Spleen (tissue), 11 donors: ENCODE results near the gene PCDHGB2. TPM values are rescaled to one million over a fixed set of nuclear protein-coding genes. Genes with fewer than 3 reads are reported as not detected.
"Not testable (repeated sequence)": the region's sequence is repeated elsewhere in the genome, so short reads cannot be mapped to it uniquely, and the experiment has no call there.

Source experiments
- DNase-seq: peaks from one replicate; pipeline ENCODE4 v3.0.0-alpha.2; 2020
- H3K27ac ChIP-seq, 8 donors: fragments of 200-600 bp; sonication (generic) in 7 of 8; 1 replicate in 4 of 8; 2 replicates in 4 of 8; pipeline versions ENCODE4 v1.5.0 to v1.8.0; 2016 to 2021; ENCODE audit warnings: inconsistent platforms in 4 of 8, mild to moderate bottlenecking in 4 of 8, moderate library complexity in 1 of 8
- H3K27me3 ChIP-seq, 7 donors: fragments of 200-600 bp; sonication (generic) in 6 of 7; replicated peaks in 1 of 7; 1 replicate in 4 of 7; 2 replicates in 3 of 7; pipeline versions ENCODE4 v1.5.0 to v1.8.0; 2016 to 2021; ENCODE audit warnings: inconsistent platforms in 3 of 7, mild to moderate bottlenecking in 1 of 7
- H3K36me3 ChIP-seq, 6 donors: fragments of 200-600 bp; sonication (generic) in 5 of 6; 1 replicate in 4 of 6; 2 replicates in 2 of 6; pipeline versions ENCODE4 v1.5.0 to v1.8.0; 2016 to 2021; ENCODE audit warnings: inconsistent platforms in 2 of 6
- H3K4me1 ChIP-seq, 6 donors: fragments of 200-600 bp; sonication (generic) in 5 of 6; 1 replicate in 3 of 6; 2 replicates in 3 of 6; pipeline versions ENCODE4 v1.5.0 to v1.8.0; 2016 to 2021; ENCODE audit warnings: inconsistent platforms in 3 of 6
- H3K4me3 ChIP-seq, 8 donors: fragments of 200-600 bp; sonication (generic) in 7 of 8; 1 replicate in 4 of 8; 2 replicates in 4 of 8; pipeline versions ENCODE4 v1.5.0 to v1.8.0; 2016 to 2021; ENCODE audit warnings: inconsistent platforms in 4 of 8, mild to moderate bottlenecking in 4 of 8, moderate library complexity in 2 of 8
- H3K9me3 ChIP-seq, 8 donors: fragments of 200-600 bp; sonication (generic) in 7 of 8; 1 replicate in 4 of 8; 2 replicates in 4 of 8; pipeline versions ENCODE4 v1.5.0 to v1.8.0; 2016 to 2021; ENCODE audit warnings: inconsistent platforms in 4 of 8
- CTCF ChIP-seq, 11 experiments: fragments of 200-600 bp in 7 of 11; fragments of 450-650 bp in 4 of 11; sonication (generic) in 4 of 11; IDR thresholded peaks in 8 of 11; conservative IDR thresholded peaks in 3 of 11; 1 replicate in 7 of 11; 2 replicates in 4 of 11; pipeline versions ENCODE4 v1.4.0 to v1.8.0; 2016 to 2021; ENCODE audit warnings: antibody characterized with exemption in 11 of 11, inconsistent platforms in 4 of 11, mild to moderate bottlenecking in 1 of 11
- POLR2A ChIP-seq, 3 donors: fragments of 450-650 bp; IDR thresholded peaks; one replicate each; pipeline ENCODE4 v1.5.1; 2017; ENCODE audit warnings: antibody characterized with exemption in 3 of 3, mild to moderate bottlenecking in 1 of 3
- POLR2AphosphoS5 ChIP-seq, 3 donors: sonication (generic); formaldehyde crosslinking; IDR thresholded peaks; one replicate each; pipeline ENCODE4 v1.5.1; 2017; ENCODE audit warnings: antibody characterized with exemption in 3 of 3
- WGBS, 5 donors: extraction: QIAGEN DNeasy Blood & Tissue Kit in 3 of 5; methylation state at CpG; one replicate each; pipeline versions ENCODE4 v1.1.5 to v1.1.7; 2013 to 2018; 5-methylcytosine and 5-hydroxymethylcytosine counted together
- intact Hi-C: fragments of 100-400 bp; cut with DNase I; formaldehyde crosslinking; loops from one replicate; pipeline ENCODE4 v1.15.0; 2023; ENCODE audit warnings: low total_unique reads
- polyA plus RNA-seq, 3 donors: library from polyadenylated mRNA; stranded (reverse); fragments of 200-250 nt; gene quantifications; one replicate each; pipeline ENCODE4 v1.2.1, GENCODE V29; 2013
- total RNA-seq, 7 donors: library from RNA; depleted of rRNA in 3 of 7; stranded (reverse); fragments of >200 nt in 3 of 7; fragmentation: NEBNext Ultra II Directional in 4 of 7; extraction: Animal tissue kit (Norgen Biotek cat#: 25700) in 4 of 7; gene quantifications; one replicate each; pipeline versions ENCODE4 v1.1.0 to v1.2.1, GENCODE V29; 2016 to 2021
- donor health status: healthy with polysubstance abuse.
- donor health status: DM: no; HTN: no; CAD: no; lungs with moderate emphysema.
- donor health status: DM: no; HTN: no; CAD: no.
- donor health status: Bipolar disorder and iron deficiency.
- donor health status: healthy.
- donor health status: DM: no; HTN: no; CAD: no.
- donor health status: DM: yes; HTN: yes; CAD: no.

PCDHGB2 gene
- total and polyA plus RNA-seq, 10 donors = 0.09 to 4.5 (median 3.4) TPM; not detected in 1

GRCh38 chr5:141373673-141374317, 14.0 kb downstream of the PCDHGB2 start, which contains the start of gene PCDHGA6:
Gene PCDHGA6, plus strand, starts transcription at chr5:141373891. Its CDS starts 193 bp downstream, at chr5:141374084.
- peaks cover 0 to 100% (median 98%) of the 10 kb centered on the region in 8 donors for H3K9me3 ChIP-seq
- H3K27me3 ChIP-seq = peaks cover 0 to 87% (median 10%) of the 10 kb centered on the region in 7 donors
- peak within 1 kb of the TSS in 2 of 8 donors; percentile 25 to 55 for H3K4me3 ChIP-seq
- no peaks in the 10 kb centered on the region for H3K36me3 ChIP-seq
- H3K27ac ChIP-seq = no peak within 1 kb of the TSS
- WGBS, 5 donors = 21 to 31% (median 23%) methylated on average over 19 to 27 of the region's 27 CpGs
- intact Hi-C loops = no loop called here
- no peak for DNase-seq
- TF ChIP-seq POLR2AphosphoS5 (IDR thresholded peaks at IDR 0.05) = no peak
- TF ChIP-seq POLR2A (IDR thresholded peaks at IDR 0.05) = no peak
- peak in 4 of 11 experiments; percentile 11 to 32 (median 18) for TF ChIP-seq CTCF (IDR thresholded peaks at IDR 0.05 in 8 of 11, conservative IDR thresholded peaks at IDR 0.05 in 3 of 11)
- no peaks in the 10 kb centered on the region for H3K4me1 ChIP-seq

- Histone ChIP-seq H3K27me3 (peaks cover 0 to 79% (median 10%) of the 10 kb centered on the region in 7 donors), H3K36me3 (no peaks in the 10 kb centered on the region), H3K9me3 (peaks cover 0 to 100% (median 98%) of the 10 kb centered on the region in 8 donors), H3K27ac (no peak overlapping the region), H3K4me3 (peak overlapping the region in 1 of 8 donors; percentile 55), H3K4me1 (no peaks in the 10 kb centered on the region)
- 51 to 66% (median 56%) methylated on average over 14 of the region's 14 CpGs for WGBS, 5 donors
- TF ChIP-seq POLR2A (IDR thresholded peaks at IDR 0.05) (no peak), CTCF (IDR thresholded peaks at IDR 0.05 in 8 of 11, conservative IDR thresholded peaks at IDR 0.05 in 3 of 11) (no peak), POLR2AphosphoS5 (IDR thresholded peaks at IDR 0.05) (no peak)
- no peak for DNase-seq
- intact Hi-C loops = no loop called here
These were observed 14.8 kb downstream of the PCDHGB2 start for GRCh38 chr5:141374627-141375026.

- H3K36me3 ChIP-seq, H3K27ac ChIP-seq, intact Hi-C loops, H3K4me3 ChIP-seq, DNase-seq, H3K4me1 ChIP-seq: not testable (repeated sequence)
- 29 to 57% (median 52%) methylated on average over 10 to 43 of the region's 48 CpGs for WGBS, 5 donors
- H3K9me3 ChIP-seq = peaks cover 0 to 100% (median 98%) of the 10 kb centered on the region in 8 donors
- peaks cover 0 to 75% (median 7%) of the 10 kb centered on the region in 7 donors for H3K27me3 ChIP-seq
These were observed 15.8 kb downstream of the PCDHGB2 start for GRCh38 chr5:141375444-141376155.

GRCh38 chr5:141382469-141383294, 22.9 kb downstream of the PCDHGB2 start, which contains the start of gene PCDHGA7:
Gene PCDHGA7, plus strand, starts transcription at chr5:141382742. Its CDS starts 158 bp downstream, at chr5:141382900.
- H3K4me1 ChIP-seq = no peaks in the 10 kb centered on the region
- 14 to 24% (median 22%) methylated on average over 32 to 37 of the region's 37 CpGs for WGBS, 5 donors
- H3K36me3 ChIP-seq = no peaks in the 10 kb centered on the region
- DNase-seq = no peak
- H3K27ac ChIP-seq = no peak within 1 kb of the TSS
- H3K9me3 ChIP-seq = peaks cover 0 to 100% (median 100%) of the 10 kb centered on the region in 8 donors
- peaks cover 0 to 81% (median 18%) of the 10 kb centered on the region in 7 donors for H3K27me3 ChIP-seq
- TF ChIP-seq POLR2A (IDR thresholded peaks at IDR 0.05) = no peak
- TF ChIP-seq POLR2AphosphoS5 (IDR thresholded peaks at IDR 0.05) = no peak
- TF ChIP-seq CTCF (IDR thresholded peaks at IDR 0.05 in 8 of 11, conservative IDR thresholded peaks at IDR 0.05 in 3 of 11) = no peak
- peak within 1 kb of the TSS in 2 of 8 donors; percentile 19 to 44 for H3K4me3 ChIP-seq
- intact Hi-C loops = no loop called here
